SK-N-SH (cell line): Measurements from ENCODE around the gene ERLIN1. TPM values are rescaled to one million over a fixed set of nuclear protein-coding genes. Genes with fewer than 3 reads are reported as not detected.

Experiments
- CTCF ChIA-PET: fragments of 300-600, 350-600 bp; formaldehyde crosslinking; extraction: SDS; loops from one replicate; lab custom pipeline; 2021; lab: Yijun Ruan, JAX
- POLR2A ChIA-PET: fragments of 350-600 bp; sonication (Branson Sonifier 250); formaldehyde crosslinking; extraction: SDS; loops from one replicate; lab custom pipeline; 2020; ENCODE audit warnings: antibody characterized with exemption, inconsistent platforms; lab: Yijun Ruan, JAX
- DNase-seq: peaks from one replicate; pipeline ENCODE4 v3.0.0; 2012
- H2AFZ ChIP-seq: fragments of 200-600 bp; sonication (generic); 2 replicates; pipeline ENCODE4 v1.8.1; 2016; ENCODE audit warnings: antibody characterized with exemption, mild to moderate bottlenecking, low read depth
- H3F3A ChIP-seq: fragments of 200-600 bp; sonication (generic); replicated peaks from 2 replicates; pipeline ENCODE3; 2016; ENCODE audit warnings: antibody characterized with exemption, mild to moderate bottlenecking; ENCODE audit not compliant: insufficient read depth
- H3K27ac ChIP-seq, 2 experiments: fragments of 200-500 bp in 1 of 2; fragments of 200-600 bp in 1 of 2; sonication (Bioruptor generic) in 1 of 2; sonication (generic), shearing (Covaris generic) in 1 of 2; 2 replicates each; pipeline versions ENCODE4 v1.5.1 to v1.6.1; 2014 to 2016; ENCODE audit warnings: low read depth in 2 of 2, inconsistent platforms in 1 of 2, low read length in 1 of 2, mild to moderate bottlenecking in 1 of 2, mixed read lengths in 1 of 2
- H3K27me3 ChIP-seq: fragments of 200-600 bp; sonication (generic), shearing (Covaris generic); 2 replicates; pipeline ENCODE4 v1.6.1; 2016; ENCODE audit warnings: mixed run types; ENCODE audit not compliant: insufficient read depth
- H3K36me3 ChIP-seq, 2 experiments: fragments of 200-500 bp in 1 of 2; fragments of 200-600 bp in 1 of 2; sonication (Bioruptor generic) in 1 of 2; sonication (generic) in 1 of 2; replicated peaks in 1 of 2; 2 replicates each; pipeline versions ENCODE3 to v1.5.1; 2014 to 2016; ENCODE audit warnings: low read length in 1 of 2, mild to moderate bottlenecking in 1 of 2; ENCODE audit not compliant: insufficient read depth in 2 of 2, control insufficient read depth in 1 of 2
- H3K4me1 ChIP-seq, 2 experiments: fragments of 200-500 bp in 1 of 2; fragments of 200-600 bp in 1 of 2; sonication (Bioruptor generic) in 1 of 2; sonication (generic), shearing (Covaris generic) in 1 of 2; 2 replicates each; pipeline versions ENCODE4 v1.5.1 to v1.6.1; 2014 to 2016; ENCODE audit warnings: low read depth in 1 of 2, low read length in 1 of 2, mixed run types in 1 of 2; ENCODE audit not compliant: insufficient read depth in 2 of 2, control insufficient read depth in 1 of 2
- H3K4me2 ChIP-seq: fragments of 200-600 bp; sonication (generic), shearing (Covaris generic); 2 replicates; pipeline ENCODE4 v1.6.1; 2017; ENCODE audit warnings: mixed run types
- H3K4me3 ChIP-seq, 2 experiments: fragments of 200-500 bp in 1 of 2; fragments of 200-600 bp in 1 of 2; sonication (Bioruptor generic) in 1 of 2; sonication (generic), shearing (Covaris generic) in 1 of 2; 2 replicates each; pipeline versions ENCODE4 v1.5.1 to v1.8.1; 2014 to 2016; ENCODE audit warnings: low read depth in 2 of 2, inconsistent platforms in 1 of 2, low read length in 1 of 2, mild to moderate bottlenecking in 1 of 2, mixed read lengths in 1 of 2, moderate library complexity in 1 of 2
- H3K79me2 ChIP-seq: fragments of 200-600 bp; sonication (generic); 2 replicates; pipeline ENCODE4 v1.8.1; 2017; ENCODE audit warnings: mild to moderate bottlenecking; ENCODE audit not compliant: insufficient read depth
- H3K9ac ChIP-seq: fragments of 200-600 bp; sonication (generic); 2 replicates; pipeline ENCODE4 v1.6.1; 2017; ENCODE audit warnings: mixed run types
- H3K9me2 ChIP-seq: fragments of 200-600 bp; sonication (generic); 2 replicates; pipeline ENCODE4 v1.6.1; 2017; ENCODE audit warnings: mixed run types
- H3K9me3 ChIP-seq: fragments of 200-600 bp; sonication (generic); 2 replicates; pipeline ENCODE4 v1.6.1; 2017; ENCODE audit warnings: mixed run types, mild to moderate bottlenecking, moderate library complexity
- H4K20me1 ChIP-seq: fragments of 200-600 bp; sonication (generic); 2 replicates; pipeline ENCODE4 v1.6.1; 2017; ENCODE audit warnings: mild to moderate bottlenecking, mixed run types; ENCODE audit not compliant: insufficient read depth
- CHD2 ChIP-seq: fragments of 150-350 bp; IDR thresholded peaks from 2 replicates; pipeline ENCODE4 v1.6.1; 2018; ENCODE audit warnings: low read length; ENCODE audit not compliant: partially characterized antibody
- CTCF ChIP-seq: fragments of 200-600 bp; sonication (generic); IDR thresholded peaks from 2 replicates; pipeline ENCODE4 v1.6.1; 2017; ENCODE audit warnings: antibody characterized with exemption, mild to moderate bottlenecking, moderate library complexity
- ELF1 ChIP-seq: IDR thresholded peaks from 2 replicates; pipeline ENCODE4 v1.4.0; 2012
- EP300 ChIP-seq, 2 experiments: IDR thresholded peaks; 2 replicates each; pipeline versions ENCODE4 v1.4.0 to v1.6.1; 2012; ENCODE audit warnings: borderline replicate concordance in 1 of 2, low read depth in 1 of 2, low read length in 1 of 2
- EZH2phosphoT487 ChIP-seq: fragments of 200-600 bp; sonication (generic); IDR thresholded peaks from 2 replicates; pipeline ENCODE4 v1.6.1; 2017; ENCODE audit warnings: low read depth, mixed run types, mild to moderate bottlenecking, antibody characterized with exemption, moderate library complexity, borderline replicate concordance
- FOSL2 ChIP-seq: IDR thresholded peaks from 2 replicates; pipeline ENCODE4 v1.4.0; 2012; ENCODE audit warnings: low read depth, mild to moderate bottlenecking, moderate library complexity, borderline replicate concordance
- FOXJ3 ChIP-seq: sonication (generic); formaldehyde crosslinking; IDR thresholded peaks from 2 replicates; pipeline ENCODE4 v1.5.1; 2020; ENCODE audit warnings: mild to moderate bottlenecking, missing genetic modification reagents
- FOXM1 ChIP-seq: IDR thresholded peaks from 2 replicates; pipeline ENCODE4 v1.4.0; 2012; ENCODE audit warnings: low read depth, mild to moderate bottlenecking
- GABPA ChIP-seq: IDR thresholded peaks from 2 replicates; pipeline ENCODE4 v1.4.0; 2012; ENCODE audit warnings: low read depth, mild to moderate bottlenecking
- GATA2 ChIP-seq: sonication (generic); formaldehyde crosslinking; IDR thresholded peaks from 2 replicates; pipeline ENCODE4 v1.5.0; 2020; ENCODE audit warnings: mild to moderate bottlenecking, missing genetic modification reagents
- JUND ChIP-seq: IDR thresholded peaks from 2 replicates; pipeline ENCODE4 v1.4.0; 2012
- MEF2A ChIP-seq: IDR thresholded peaks from 2 replicates; pipeline ENCODE4 v1.4.0; 2012; ENCODE audit warnings: low read depth, borderline replicate concordance
- MXI1 ChIP-seq: IDR thresholded peaks from 2 replicates; pipeline ENCODE4 v1.6.1; 2012; ENCODE audit warnings: mild to moderate bottlenecking, low read depth, low read length, improper control_type of control experiment
- NRF1 ChIP-seq: IDR thresholded peaks from 2 replicates; pipeline ENCODE4 v1.6.1; 2012; ENCODE audit warnings: low read depth, mild to moderate bottlenecking, low read length
- POLR2AphosphoS5 ChIP-seq: IDR thresholded peaks from 2 replicates; pipeline ENCODE4 v1.6.1; 2012; ENCODE audit warnings: low read depth, low read length
- RAD21 ChIP-seq: IDR thresholded peaks from 2 replicates; pipeline ENCODE4 v1.6.1; 2012; ENCODE audit warnings: mild to moderate bottlenecking, low read length
- RCOR1 ChIP-seq: fragments of 150-350 bp; IDR thresholded peaks from 2 replicates; pipeline ENCODE4 v1.6.1; 2017; ENCODE audit warnings: antibody characterized with exemption, low read length
- RXRA ChIP-seq: IDR thresholded peaks from 2 replicates; pipeline ENCODE4 v1.4.0; 2012; ENCODE audit warnings: low read depth, mild to moderate bottlenecking, borderline replicate concordance
- SIN3A ChIP-seq: IDR thresholded peaks from 2 replicates; pipeline ENCODE4 v1.6.1; 2012; ENCODE audit warnings: low read depth, mild to moderate bottlenecking, low read length, moderate library complexity, borderline replicate concordance
- SMC3 ChIP-seq: IDR thresholded peaks from 2 replicates; pipeline ENCODE4 v1.6.1; 2012; ENCODE audit warnings: low read depth, low read length, improper control_type of control experiment
- TAF1 ChIP-seq: IDR thresholded peaks from 2 replicates; pipeline ENCODE4 v1.6.1; 2012; ENCODE audit warnings: low read depth, mild to moderate bottlenecking, low read length, moderate library complexity, borderline replicate concordance
- TCF12 ChIP-seq: IDR thresholded peaks from 2 replicates; pipeline ENCODE4 v1.4.0; 2012
- TEAD4 ChIP-seq: IDR thresholded peaks from 2 replicates; pipeline ENCODE4 v1.4.0; 2012; ENCODE audit warnings: mild to moderate bottlenecking, borderline replicate concordance; ENCODE audit not compliant: insufficient read depth
- USF1 ChIP-seq: IDR thresholded peaks from 2 replicates; pipeline ENCODE4 v1.4.0; 2012; ENCODE audit warnings: low read depth, borderline replicate concordance
- USF2 ChIP-seq: fragments of 150-350 bp; IDR thresholded peaks from 2 replicates; pipeline ENCODE4 v1.6.1; 2017; ENCODE audit warnings: antibody characterized with exemption, low read length, low read depth, borderline replicate concordance
- WGBS: methylation state at CpG from one replicate; pipeline ENCODE4 v1.1.6; 2017; ENCODE audit warnings: low lambda C conversion rate; 5-methylcytosine and 5-hydroxymethylcytosine counted together
- polyA plus RNA-seq, 3 experiments: library from polyadenylated mRNA; depleted of rRNA; stranded (reverse); fragments of >200 nt; gene quantifications; 2 replicates each; pipeline ENCODE4 v1.2.3, GENCODE V29; 2012
- TF ChIP-seq, protein P1 (sequence below): IDR thresholded peaks from 2 replicates; pipeline ENCODE4 v1.4.0; 2012; ENCODE audit warnings: low read depth
- TF ChIP-seq, protein P2 (sequence below): IDR thresholded peaks from 2 replicates; pipeline ENCODE4 v1.4.0; 2012; ENCODE audit warnings: low read depth, borderline replicate concordance
- TF ChIP-seq, protein P3 (sequence below): fragments of 150-350 bp; IDR thresholded peaks from 2 replicates; pipeline ENCODE4 v1.6.1; 2016; ENCODE audit warnings: mild to moderate bottlenecking, low read depth, low read length

The ERLIN1 gene
- polyA plus RNA-seq, 1 of the 3 experiments (the other 2 are of a cell fraction) = 43.8 TPM

- CTCF ChIA-PET = interaction anchor here (1.2 to 1.5 kb wide), 2 partner anchors 10 to 108 kb away, joined by 4 to 6 read pairs; no protein-coding TSS in a partner anchor
- H3K9ac ChIP-seq = no peak overlapping the region
- H2AFZ ChIP-seq = no peak overlapping the region
- H3K4me3 ChIP-seq = no peak overlapping the region
- H3K36me3 ChIP-seq = peaks cover 59 to 75% of the 10 kb centered on the region in 2 experiments
- peaks cover 7 to 12% of the 10 kb centered on the region in 2 experiments; a peak in 3 of 4 replicates for H3K4me1 ChIP-seq
- 68% methylated on average over 4 of the region's 4 CpGs for WGBS
- H3K9me2 ChIP-seq = no peaks in the 10 kb centered on the region
- H3K9me3 ChIP-seq = no peaks in the 10 kb centered on the region
- no peaks in the 10 kb centered on the region for H3F3A ChIP-seq
- H3K27ac ChIP-seq = peak overlapping the region in 1 of 2 experiments; percentile 80; a peak in 2 of 4 replicates
- no peaks in the 10 kb centered on the region for H3K27me3 ChIP-seq
- POLR2A ChIA-PET = no interaction called here
- no peaks in the 10 kb centered on the region for H4K20me1 ChIP-seq
- H3K79me2 ChIP-seq = peaks cover 4% of the 10 kb centered on the region; the same call in 1 of the 2 replicates
- H3K4me2 ChIP-seq = no peak overlapping the region
- DNase-seq = peak; percentile 80
- TF ChIP-seq USF2 (no peak), FOXJ3 (peak; percentile 92), TCF12 (peak; percentile 64), POLR2AphosphoS5 (no peak), TEAD4 (no peak), EZH2phosphoT487 (no peak), FOSL2 (no peak), NRF1 (no peak), RCOR1 (peak; percentile 87), JUND (no peak), USF1 (no peak), GABPA (no peak), TAF1 (no peak), RXRA (no peak), CHD2 (peak; percentile 80), SMC3 (no peak), MEF2A (no peak), CTCF (no peak), ELF1 (no peak), EP300 (IDR thresholded peaks at IDR 0.05; ENCODE audit: borderline replicate concordance in 1 of 2, low read depth in 1 of 2, low read length in 1 of 2) (peak in 1 of 2 experiments; percentile 90; a peak in 2 of 4 replicates), GATA2 (CRISPR knock-in tag) (peak; percentile 93), MXI1 (no peak), FOXM1 (no peak), RAD21 (no peak), SIN3A (no peak)
- TF ChIP-seq, protein P1, sequence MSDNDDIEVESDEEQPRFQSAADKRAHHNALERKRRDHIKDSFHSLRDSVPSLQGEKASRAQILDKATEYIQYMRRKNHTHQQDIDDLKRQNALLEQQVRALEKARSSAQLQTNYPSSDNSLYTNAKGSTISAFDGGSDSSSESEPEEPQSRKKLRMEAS = no peak
- TF ChIP-seq, protein P2, sequence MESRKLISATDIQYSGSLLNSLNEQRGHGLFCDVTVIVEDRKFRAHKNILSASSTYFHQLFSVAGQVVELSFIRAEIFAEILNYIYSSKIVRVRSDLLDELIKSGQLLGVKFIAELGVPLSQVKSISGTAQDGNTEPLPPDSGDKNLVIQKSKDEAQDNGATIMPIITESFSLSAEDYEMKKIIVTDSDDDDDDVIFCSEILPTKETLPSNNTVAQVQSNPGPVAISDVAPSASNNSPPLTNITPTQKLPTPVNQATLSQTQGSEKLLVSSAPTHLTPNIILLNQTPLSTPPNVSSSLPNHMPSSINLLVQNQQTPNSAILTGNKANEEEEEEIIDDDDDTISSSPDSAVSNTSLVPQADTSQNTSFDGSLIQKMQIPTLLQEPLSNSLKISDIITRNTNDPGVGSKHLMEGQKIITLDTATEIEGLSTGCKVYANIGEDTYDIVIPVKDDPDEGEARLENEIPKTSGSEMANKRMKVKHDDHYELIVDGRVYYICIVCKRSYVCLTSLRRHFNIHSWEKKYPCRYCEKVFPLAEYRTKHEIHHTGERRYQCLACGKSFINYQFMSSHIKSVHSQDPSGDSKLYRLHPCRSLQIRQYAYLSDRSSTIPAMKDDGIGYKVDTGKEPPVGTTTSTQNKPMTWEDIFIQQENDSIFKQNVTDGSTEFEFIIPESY = no peak
- TF ChIP-seq, protein P3, sequence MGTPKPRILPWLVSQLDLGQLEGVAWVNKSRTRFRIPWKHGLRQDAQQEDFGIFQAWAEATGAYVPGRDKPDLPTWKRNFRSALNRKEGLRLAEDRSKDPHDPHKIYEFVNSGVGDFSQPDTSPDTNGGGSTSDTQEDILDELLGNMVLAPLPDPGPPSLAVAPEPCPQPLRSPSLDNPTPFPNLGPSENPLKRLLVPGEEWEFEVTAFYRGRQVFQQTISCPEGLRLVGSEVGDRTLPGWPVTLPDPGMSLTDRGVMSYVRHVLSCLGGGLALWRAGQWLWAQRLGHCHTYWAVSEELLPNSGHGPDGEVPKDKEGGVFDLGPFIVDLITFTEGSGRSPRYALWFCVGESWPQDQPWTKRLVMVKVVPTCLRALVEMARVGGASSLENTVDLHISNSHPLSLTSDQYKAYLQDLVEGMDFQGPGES = no peak
Measured at GRCh38 chr10:100153239-100153825, 32.5 kb downstream of the ERLIN1 start.
